ENCODE data around the gene TMEM163.
"Not testable (repeated sequence)": the region's sequence is repeated elsewhere in the genome, so short reads cannot be mapped to it uniquely, and the experiment has no call there.

The TMEM163 gene

GRCh38 chr2:134623796-134624195, 95.0 kb downstream of the TMEM163 start:
- in situ Hi-C loops (cut with HindIII; ENCODE audit: low sequenced_read_pairs): no loop called here

GRCh38 chr2:134623046-134623445, 95.8 kb downstream of the TMEM163 start:
- in situ Hi-C loops (cut with HindIII; ENCODE audit: low sequenced_read_pairs): no loop called here

- in situ Hi-C loops (cut with HindIII; ENCODE audit: low sequenced_read_pairs): no loop called here
Observed at GRCh38 chr2:134621939-134622705, 96.7 kb downstream of the TMEM163 start.

- in situ Hi-C loops (cut with HindIII; ENCODE audit: low sequenced_read_pairs): no loop called here
Observed at GRCh38 chr2:134619250-134619649, 99.5 kb downstream of the TMEM163 start.

GRCh38 chr2:134615480-134615879, 103.3 kb downstream of the TMEM163 start:
- in situ Hi-C loops (cut with HindIII; ENCODE audit: low sequenced_read_pairs): not testable (repeated sequence)

GRCh38 chr2:134611316-134611715, 107.5 kb downstream of the TMEM163 start:
- in situ Hi-C loops (cut with HindIII; ENCODE audit: low sequenced_read_pairs): no loop called here

- in situ Hi-C loops (cut with HindIII; ENCODE audit: low sequenced_read_pairs): no loop called here
Observed at GRCh38 chr2:134610871-134611270, 107.9 kb downstream of the TMEM163 start.

GRCh38 chr2:134609924-134610513, 108.8 kb downstream of the TMEM163 start:
- in situ Hi-C loops (cut with HindIII; ENCODE audit: low sequenced_read_pairs): no loop called here

- in situ Hi-C loops (cut with HindIII; ENCODE audit: low sequenced_read_pairs): no loop called here
Observed at GRCh38 chr2:134603966-134604365, 114.8 kb downstream of the TMEM163 start.

- in situ Hi-C loops (cut with HindIII; ENCODE audit: low sequenced_read_pairs): no loop called here
Observed at GRCh38 chr2:134602666-134603065, 116.1 kb downstream of the TMEM163 start.

- in situ Hi-C loops (cut with HindIII; ENCODE audit: low sequenced_read_pairs): no loop called here
Observed at GRCh38 chr2:134601264-134601663, 117.5 kb downstream of the TMEM163 start.

GRCh38 chr2:134600208-134600607, 118.6 kb downstream of the TMEM163 start:
- in situ Hi-C loops (cut with HindIII; ENCODE audit: low sequenced_read_pairs): no loop called here

- in situ Hi-C loops (cut with HindIII; ENCODE audit: low sequenced_read_pairs): no loop called here
Observed at GRCh38 chr2:134599236-134599635, 119.6 kb downstream of the TMEM163 start.

- in situ Hi-C loops (cut with HindIII; ENCODE audit: low sequenced_read_pairs): no loop called here
Observed at GRCh38 chr2:134594399-134594798, 124.4 kb downstream of the TMEM163 start.

GRCh38 chr2:134593519-134593918, 125.3 kb downstream of the TMEM163 start:
- in situ Hi-C loops (cut with HindIII; ENCODE audit: low sequenced_read_pairs): no loop called here

- in situ Hi-C loops (cut with HindIII; ENCODE audit: low sequenced_read_pairs): no loop called here
Observed at GRCh38 chr2:134592377-134592776, 126.4 kb downstream of the TMEM163 start.

- in situ Hi-C loops (cut with HindIII; ENCODE audit: low sequenced_read_pairs): no loop called here
Observed at GRCh38 chr2:134591526-134591925, 127.3 kb downstream of the TMEM163 start.

- in situ Hi-C loops (cut with HindIII; ENCODE audit: low sequenced_read_pairs): no loop called here
Observed at GRCh38 chr2:134590679-134591078, 128.1 kb downstream of the TMEM163 start.

GRCh38 chr2:134589171-134590083, 129.4 kb downstream of the TMEM163 start:
- in situ Hi-C loops (cut with HindIII; ENCODE audit: low sequenced_read_pairs): not testable (repeated sequence)

- in situ Hi-C loops (cut with HindIII; ENCODE audit: low sequenced_read_pairs): no loop called here
Observed at GRCh38 chr2:134588556-134588955, 130.2 kb downstream of the TMEM163 start.

GRCh38 chr2:134586326-134586965, 132.4 kb downstream of the TMEM163 start:
- in situ Hi-C loops (cut with HindIII; ENCODE audit: low sequenced_read_pairs): no loop called here
